HG03469 (cell line): Measurements from ENCODE around the gene C1orf21.

Source experiments
- ATAC-seq: cut with Tn5 transposase; IDR thresholded peaks from one replicate; pipeline ENCODE4 v1.9.1; 2021; ENCODE audit warnings: mild to moderate bottlenecking, moderate library complexity, moderate number of reproducible peaks; ENCODE audit not compliant: unreplicated experiment

The C1orf21 gene

GRCh38 chr1:184512724-184513123 lies 125.9 kb downstream of the C1orf21 start:
- ATAC-seq: no peak

DNA sequence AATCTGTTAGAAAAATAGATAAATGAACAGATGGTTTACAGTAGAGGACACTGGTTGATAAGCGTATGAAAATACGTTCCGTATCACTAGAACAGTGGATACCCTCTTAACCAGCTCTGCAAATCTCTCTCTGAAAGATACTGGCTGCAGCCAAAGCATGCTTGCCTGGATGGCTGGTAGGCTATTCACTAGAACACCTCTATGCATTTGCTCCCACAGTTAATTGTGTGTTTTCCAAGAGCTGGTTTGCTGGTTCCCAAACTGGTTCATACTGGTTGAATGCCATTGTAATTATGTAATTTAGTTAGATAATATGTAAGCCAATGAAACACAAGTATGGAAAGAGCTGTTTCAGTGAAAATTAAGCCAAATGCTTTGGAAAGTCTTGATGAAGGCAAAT lies 126.6 kb downstream of the C1orf21 start:
- ATAC-seq: no peak

GRCh38 chr1:184513966-184514365 lies 127.1 kb downstream of the C1orf21 start:
- ATAC-seq: no peak

DNA sequence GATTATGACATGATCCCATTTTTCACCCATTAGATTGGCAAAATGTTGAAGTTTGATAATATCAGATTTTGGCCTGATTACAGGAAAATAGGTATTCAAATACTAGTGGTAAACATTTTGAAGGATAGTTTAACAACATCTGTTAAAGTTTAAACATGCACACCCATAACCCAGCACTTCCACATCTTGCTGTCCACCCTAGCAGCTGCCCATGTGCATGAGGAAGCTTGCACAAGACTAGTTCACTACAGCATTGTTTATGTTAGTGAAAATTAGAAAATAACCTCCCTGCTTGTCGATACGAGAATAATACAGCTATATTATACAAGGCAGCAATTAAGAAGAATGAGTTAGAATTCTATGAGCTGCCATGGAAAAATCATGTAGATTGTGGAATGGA lies 127.6 kb downstream of the C1orf21 start:
- ATAC-seq: no peak

- no peak for ATAC-seq
Observed at GRCh38 chr1:184517130-184517529, 130.3 kb downstream of the C1orf21 start.

DNA sequence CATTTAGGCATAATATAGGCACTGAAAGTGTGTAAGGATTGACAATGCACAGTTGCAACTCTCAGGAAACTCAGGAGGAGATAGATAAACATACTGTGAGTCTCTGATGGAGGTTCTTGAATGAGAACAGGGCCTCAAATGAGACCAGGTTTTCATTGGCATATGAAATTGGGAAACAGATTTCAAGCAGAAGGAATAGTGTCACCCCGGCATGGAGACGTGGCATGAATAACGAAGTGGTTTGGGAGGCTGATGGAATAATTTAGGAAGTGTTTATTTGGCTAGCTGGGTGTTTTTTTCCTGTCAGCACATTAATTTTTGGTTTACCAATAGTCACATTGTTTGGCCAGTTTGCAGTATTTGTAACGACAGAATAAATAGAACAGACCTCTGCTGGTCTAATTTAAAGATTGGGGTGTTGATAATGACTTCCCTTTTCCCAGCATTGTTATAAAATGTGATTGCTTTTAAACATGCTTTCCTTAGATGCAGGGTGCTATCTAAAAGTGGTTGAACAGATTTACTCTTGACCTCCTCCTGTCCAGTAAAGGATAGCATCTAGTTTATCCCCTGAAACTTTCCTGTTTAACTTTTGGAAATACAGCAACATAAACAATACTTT lies 132.0 kb downstream of the C1orf21 start:
- no peak for ATAC-seq

DNA sequence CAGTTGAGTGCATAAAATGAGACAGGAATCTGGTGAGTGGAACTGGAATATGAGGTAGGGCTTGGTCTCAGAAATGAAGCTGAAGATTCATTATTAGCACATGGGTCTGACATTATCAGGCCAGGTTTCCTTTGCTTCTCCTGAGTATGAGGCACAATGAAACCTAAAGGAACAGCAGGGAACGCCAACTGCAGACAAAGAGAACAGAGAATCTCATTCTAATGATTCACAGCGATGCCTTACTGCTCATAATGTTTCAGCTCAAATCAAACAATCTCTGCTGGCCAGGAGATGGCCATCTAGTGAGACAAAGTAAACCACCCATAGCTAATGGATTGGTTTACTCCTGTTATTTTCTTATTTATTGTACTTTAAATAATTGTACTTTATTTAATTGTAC lies 133.5 kb downstream of the C1orf21 start:
- ATAC-seq: no peak

DNA sequence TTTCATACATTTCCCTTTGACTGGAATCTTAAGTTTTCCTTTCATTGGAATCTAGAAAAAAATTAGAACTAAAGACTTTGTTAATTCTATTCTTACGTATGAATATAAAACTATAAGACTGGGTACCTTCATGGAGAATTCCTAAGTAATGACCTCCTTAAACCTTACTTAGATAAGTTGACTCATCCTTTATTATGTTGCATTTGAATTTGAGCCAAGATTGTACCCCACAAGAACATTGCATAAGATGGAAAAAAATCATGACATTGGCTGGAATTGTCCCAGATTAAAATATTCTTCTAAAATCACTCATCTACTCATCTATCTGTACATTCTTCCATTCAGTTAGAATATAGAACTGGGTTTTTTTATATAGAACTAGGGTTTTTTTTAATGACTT lies 137.4 kb downstream of the C1orf21 start:
- ATAC-seq: no peak

GRCh38 chr1:184527402-184527801 lies 140.6 kb downstream of the C1orf21 start:
- no peak for ATAC-seq

DNA sequence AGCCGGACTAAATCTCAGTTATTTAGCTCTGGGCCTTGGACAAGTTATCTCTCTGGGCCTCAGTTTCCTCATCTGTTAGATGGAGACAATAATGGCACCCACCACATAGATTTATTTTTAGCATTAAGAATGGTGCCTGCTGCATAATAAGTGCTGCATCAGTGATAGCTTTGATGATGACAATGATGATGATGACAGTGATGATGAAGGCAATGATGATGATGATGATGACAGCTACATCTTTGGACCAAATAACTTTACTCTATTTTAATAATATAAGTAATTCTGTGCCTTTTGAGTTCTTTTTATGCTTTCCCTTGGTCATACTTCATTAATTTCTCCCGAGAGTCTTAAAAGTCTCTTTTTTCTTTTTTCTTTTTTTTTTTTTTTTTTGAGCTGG lies 143.4 kb downstream of the C1orf21 start:
- no peak for ATAC-seq

- no peak for ATAC-seq
Observed at GRCh38 chr1:184531296-184531695, 144.5 kb downstream of the C1orf21 start.

- ATAC-seq: no peak
Observed at GRCh38 chr1:184532199-184532598, 145.4 kb downstream of the C1orf21 start.

DNA sequence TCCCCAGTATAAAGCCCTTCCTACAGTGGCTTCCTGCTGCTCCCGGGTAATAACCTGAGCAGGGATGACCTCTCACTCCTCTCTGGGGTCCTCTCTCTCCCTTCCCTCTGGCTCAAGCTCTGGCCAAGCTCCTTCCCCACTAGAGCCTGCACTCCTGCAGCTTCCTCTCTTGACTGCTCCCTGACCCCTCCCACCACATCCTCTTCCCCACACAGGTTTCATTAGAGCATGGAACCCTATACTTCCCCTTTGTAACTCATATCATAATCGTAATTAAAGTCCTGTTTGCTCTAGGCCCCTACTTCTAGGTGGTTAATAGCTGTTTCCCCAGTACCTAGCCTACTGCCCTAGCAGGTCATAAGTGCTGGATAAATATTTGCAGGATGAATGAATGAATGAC lies 146.2 kb downstream of the C1orf21 start:
- peak; percentile 56 for ATAC-seq

- ATAC-seq: no peak
Observed at GRCh38 chr1:184533915-184534314, 147.1 kb downstream of the C1orf21 start.

GRCh38 chr1:184534690-184535089 lies 147.9 kb downstream of the C1orf21 start:
- ATAC-seq: no peak

DNA sequence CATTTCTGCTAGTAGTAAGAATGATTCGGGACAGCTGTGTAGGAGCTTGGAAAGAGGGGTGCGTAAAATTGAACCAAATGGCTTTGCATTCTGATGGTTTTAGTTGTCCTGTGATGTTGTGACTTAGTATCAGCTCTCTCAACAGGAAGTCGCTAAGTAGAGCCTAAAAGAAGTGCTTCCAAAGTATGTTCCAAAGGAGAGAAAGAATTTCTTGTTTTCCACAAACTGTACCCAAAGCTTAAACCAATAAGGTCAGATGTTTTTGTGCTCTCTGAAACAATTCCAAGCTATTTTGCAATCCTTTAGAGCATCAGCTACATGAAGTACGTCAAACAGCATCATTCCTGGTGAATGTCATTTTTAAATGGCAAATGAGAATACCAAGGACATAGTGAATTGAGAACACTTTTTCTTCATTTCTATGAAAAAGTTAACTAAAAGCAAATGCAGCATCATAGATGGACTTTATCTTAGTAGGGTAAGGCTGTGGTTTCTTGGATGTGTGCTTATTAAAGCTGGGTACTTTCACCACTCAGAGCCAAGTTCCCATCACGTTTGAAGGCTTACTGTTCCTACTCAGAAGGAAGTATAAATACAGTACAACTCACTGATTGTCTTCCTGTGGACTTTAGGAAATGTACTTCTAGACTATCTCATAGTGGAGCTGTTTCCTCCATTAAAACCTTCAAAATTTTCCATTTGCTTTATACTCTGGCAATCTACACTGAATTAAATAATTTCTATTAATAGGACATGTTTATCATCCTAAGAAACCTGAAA lies 148.6 kb downstream of the C1orf21 start:
- ATAC-seq: no peak

- no peak for ATAC-seq
Observed at GRCh38 chr1:184536246-184536985, 149.6 kb downstream of the C1orf21 start.

DNA sequence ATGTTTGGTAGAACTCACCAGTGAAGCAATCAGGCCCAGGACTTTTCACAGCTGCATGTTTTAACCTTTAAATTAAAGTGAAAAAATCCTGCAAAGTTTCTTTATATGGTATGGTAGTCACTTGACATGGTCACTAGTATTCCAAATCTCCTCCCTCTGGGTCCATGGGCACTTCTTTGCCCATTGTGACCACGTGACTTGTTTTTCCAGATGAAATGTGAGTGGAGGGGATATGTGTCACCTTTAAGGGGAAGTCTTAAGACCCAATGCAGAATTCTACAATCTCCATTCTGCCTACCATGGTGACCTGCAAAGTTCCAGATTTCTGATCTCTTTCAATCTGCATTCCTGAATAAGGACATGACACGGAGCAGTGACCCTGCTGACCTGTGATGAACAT lies 152.8 kb downstream of the C1orf21 start:
- no peak for ATAC-seq

DNA sequence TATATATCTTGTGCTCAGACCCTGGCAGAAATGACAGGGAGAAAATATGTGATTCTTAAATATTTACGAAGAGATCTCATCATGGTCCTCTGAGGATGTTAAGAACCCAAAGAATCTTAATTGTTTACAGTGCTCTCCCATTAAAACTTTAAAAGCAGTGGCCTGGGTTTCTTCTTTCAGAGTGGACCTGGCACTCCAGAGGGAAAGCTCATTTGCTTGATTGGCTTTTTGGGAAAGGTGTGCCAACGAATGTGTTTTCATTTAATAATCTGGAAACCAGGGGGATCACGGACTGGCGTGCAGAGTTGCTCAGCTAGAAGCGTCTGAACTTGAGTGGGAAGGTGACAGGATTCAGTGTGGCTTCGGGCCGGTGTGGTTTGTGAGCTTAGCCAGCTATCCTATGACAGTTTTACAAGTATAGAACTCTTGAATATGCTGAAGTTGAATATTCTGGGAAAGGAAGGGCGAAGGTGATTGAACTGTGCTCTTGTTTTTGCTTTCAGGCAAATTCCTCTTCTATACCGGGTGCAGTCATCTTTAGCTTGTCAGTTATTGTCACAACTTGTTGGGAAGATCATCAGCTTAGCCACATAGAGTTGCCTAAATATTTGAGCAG lies 154.8 kb downstream of the C1orf21 start:
- no peak for ATAC-seq

DNA sequence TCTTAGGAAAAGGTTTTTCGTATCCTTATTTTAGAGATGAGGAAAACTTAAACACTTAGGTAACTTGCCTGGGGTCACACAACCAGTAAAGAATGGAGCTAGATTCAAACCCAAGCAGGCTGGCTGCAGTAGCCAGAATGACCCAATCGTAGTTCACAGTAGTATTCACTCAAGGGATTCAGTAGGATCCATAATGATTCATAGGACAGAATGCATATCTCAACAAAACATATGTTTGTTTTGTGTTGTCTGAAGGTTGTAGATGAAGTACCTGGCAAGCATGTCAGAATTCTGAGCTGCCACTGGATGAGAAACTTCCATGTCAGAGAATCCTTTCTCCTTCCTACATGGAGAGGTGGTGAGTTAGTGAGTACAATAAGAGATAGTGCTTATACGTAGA lies 155.5 kb downstream of the C1orf21 start:
- no peak for ATAC-seq

DNA sequence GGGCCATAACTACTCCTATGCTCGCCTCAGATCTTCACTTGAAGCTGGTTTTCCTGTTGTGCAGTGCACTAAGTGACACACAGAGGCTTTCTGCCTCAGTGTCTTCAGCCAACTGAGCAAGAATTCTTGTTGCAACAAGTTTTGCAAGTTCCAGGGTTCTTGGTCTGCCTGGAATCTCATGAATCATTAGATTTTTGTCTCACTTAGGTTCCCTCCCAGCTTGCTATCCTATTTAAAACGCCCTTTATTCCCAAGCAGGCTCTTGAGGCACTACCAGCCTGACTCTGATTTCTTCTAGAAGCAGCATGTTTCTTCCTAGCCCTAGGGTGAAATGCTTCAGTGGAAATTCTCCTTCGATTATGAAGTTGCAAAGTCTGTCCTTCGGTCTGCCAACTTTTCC lies 158.8 kb downstream of the C1orf21 start:
- no peak for ATAC-seq

DNA sequence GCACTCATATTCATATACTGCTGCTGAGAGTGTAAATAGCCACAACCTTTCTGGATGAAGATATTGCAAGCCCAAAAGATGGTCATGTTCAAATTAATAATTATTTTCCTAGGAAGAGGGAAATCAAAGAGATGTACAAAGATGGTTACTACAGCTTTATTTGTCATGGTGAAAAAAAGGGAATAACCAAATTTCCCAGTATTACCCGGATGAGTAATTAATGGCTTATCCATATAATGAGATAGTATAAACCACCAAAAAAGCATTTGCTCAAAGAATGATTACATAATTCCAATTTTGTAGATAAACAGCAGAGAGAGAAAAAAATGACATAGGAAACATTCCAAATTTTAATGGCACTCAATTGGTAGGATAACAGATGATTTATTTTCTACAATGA lies 165.6 kb downstream of the C1orf21 start:
- ATAC-seq: no peak
